ENCODE measurements around the gene GREB1.
A peak's percentile ranks its signal among the peaks of the same experiment; 100 is the strongest.

The GREB1 gene

GRCh38 chr2:11533278-11534070, at the start of gene GREB1:
Gene GREB1, plus strand, starts transcription at chr2:11534045. Its CDS starts 22,570 bp downstream, at chr2:11556615.
- no peak for DNase-seq (ENCODE audit: extremely low spot score, insufficient read length, low read depth)
- FAIRE-seq: no peak

- no peak for FAIRE-seq
- no peak for DNase-seq (ENCODE audit: extremely low spot score, insufficient read length, low read depth)
These were observed 45.0 kb upstream of the GREB1 start for GRCh38 chr2:11488809-11489208.

GRCh38 chr2:11490194-11490593, 43.7 kb upstream of the GREB1 start:
- DNase-seq (ENCODE audit: extremely low spot score, insufficient read length, low read depth) (no peak), FAIRE-seq (no peak)

- no peak for DNase-seq (ENCODE audit: extremely low spot score, insufficient read length, low read depth)
- FAIRE-seq: no peak
These were observed 42.4 kb upstream of the GREB1 start for GRCh38 chr2:11491348-11491933.

GRCh38 chr2:11492244-11492643, 41.6 kb upstream of the GREB1 start:
- FAIRE-seq: no peak
- DNase-seq (ENCODE audit: extremely low spot score, insufficient read length, low read depth): no peak

GRCh38 chr2:11492720-11493119, 41.1 kb upstream of the GREB1 start:
- no peak for DNase-seq (ENCODE audit: extremely low spot score, insufficient read length, low read depth)
- no peak for FAIRE-seq

- FAIRE-seq: no peak
- no peak for DNase-seq (ENCODE audit: extremely low spot score, insufficient read length, low read depth)
These were observed 40.6 kb upstream of the GREB1 start for GRCh38 chr2:11493282-11493681.

- FAIRE-seq (no peak), DNase-seq (ENCODE audit: extremely low spot score, insufficient read length, low read depth) (no peak)
These were observed 39.5 kb upstream of the GREB1 start for GRCh38 chr2:11494310-11494709.

GRCh38 chr2:11495844-11496681, 37.8 kb upstream of the GREB1 start:
- FAIRE-seq: no peak

GRCh38 chr2:11498543-11499034, 35.3 kb upstream of the GREB1 start:
- peak; percentile 90 for FAIRE-seq
- DNase-seq (ENCODE audit: extremely low spot score, insufficient read length, low read depth): peak; percentile 36

More at GRCh38 chr2:11495844-11496681, 37.8 kb upstream of the GREB1 start:
- no peak for DNase-seq (ENCODE audit: extremely low spot score, insufficient read length, low read depth)

- FAIRE-seq: peak; percentile 42
These were observed 34.6 kb upstream of the GREB1 start for GRCh38 chr2:11499081-11499743.

GRCh38 chr2:11500702-11501303, 33.0 kb upstream of the GREB1 start:
- FAIRE-seq: peak; percentile 75
- DNase-seq (ENCODE audit: extremely low spot score, insufficient read length, low read depth): no peak

More at GRCh38 chr2:11499081-11499743, 34.6 kb upstream of the GREB1 start:
- no peak for DNase-seq (ENCODE audit: extremely low spot score, insufficient read length, low read depth)

- FAIRE-seq: no peak
- no peak for DNase-seq (ENCODE audit: extremely low spot score, insufficient read length, low read depth)
These were observed 31.0 kb upstream of the GREB1 start for GRCh38 chr2:11502740-11503292.

GRCh38 chr2:11503354-11503927, 30.4 kb upstream of the GREB1 start:
- DNase-seq (ENCODE audit: extremely low spot score, insufficient read length, low read depth) (no peak), FAIRE-seq (no peak)

GRCh38 chr2:11505652-11506610, 27.9 kb upstream of the GREB1 start:
- peak; percentile 52 for FAIRE-seq
- no peak for DNase-seq (ENCODE audit: extremely low spot score, insufficient read length, low read depth)

GRCh38 chr2:11506611-11506969, 27.3 kb upstream of the GREB1 start:
- no peak for DNase-seq (ENCODE audit: extremely low spot score, insufficient read length, low read depth)
- FAIRE-seq: no peak

- DNase-seq (ENCODE audit: extremely low spot score, insufficient read length, low read depth) (no peak), FAIRE-seq (no peak)
These were observed 26.3 kb upstream of the GREB1 start for GRCh38 chr2:11507517-11507916.

GRCh38 chr2:11508279-11508678, 25.6 kb upstream of the GREB1 start:
- DNase-seq (ENCODE audit: extremely low spot score, insufficient read length, low read depth) (no peak), FAIRE-seq (no peak)

All from GM18507 (cell line).